Measurements from ENCODE around the gene CCNL1.

CCNL1 gene

DNA sequence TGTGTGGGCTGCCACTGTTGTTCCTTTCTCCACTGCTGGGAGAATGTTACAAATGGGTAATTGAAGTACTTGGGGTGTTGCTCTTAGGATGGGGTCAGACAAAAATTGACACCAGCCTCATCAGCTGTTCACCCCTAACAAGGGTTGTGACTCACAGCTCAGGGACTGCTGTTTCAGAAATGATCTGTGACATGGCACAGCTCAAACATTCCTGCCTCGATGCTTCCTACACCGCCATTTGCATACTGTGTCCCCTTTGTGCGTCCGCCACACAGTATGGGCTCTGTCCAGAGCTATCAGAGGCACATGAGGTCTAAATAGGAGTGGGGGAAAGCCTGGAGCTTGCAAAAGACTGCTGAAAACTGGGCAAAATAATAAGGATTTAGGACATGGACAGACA, 43.9 kb downstream of the CCNL1 start:
- ChIA-PET CTCF (interaction anchor here (1.3 to 60.7 kb wide), 3 partner anchors 2 to 440 kb away, joined by 3 to 1428 read pairs (median 1428); no protein-coding TSS in a partner anchor), POLR2A (no interaction called here)
- no peak for DNase-seq (ENCODE audit: extremely low spot score)
- TF ChIP-seq, protein P1, sequence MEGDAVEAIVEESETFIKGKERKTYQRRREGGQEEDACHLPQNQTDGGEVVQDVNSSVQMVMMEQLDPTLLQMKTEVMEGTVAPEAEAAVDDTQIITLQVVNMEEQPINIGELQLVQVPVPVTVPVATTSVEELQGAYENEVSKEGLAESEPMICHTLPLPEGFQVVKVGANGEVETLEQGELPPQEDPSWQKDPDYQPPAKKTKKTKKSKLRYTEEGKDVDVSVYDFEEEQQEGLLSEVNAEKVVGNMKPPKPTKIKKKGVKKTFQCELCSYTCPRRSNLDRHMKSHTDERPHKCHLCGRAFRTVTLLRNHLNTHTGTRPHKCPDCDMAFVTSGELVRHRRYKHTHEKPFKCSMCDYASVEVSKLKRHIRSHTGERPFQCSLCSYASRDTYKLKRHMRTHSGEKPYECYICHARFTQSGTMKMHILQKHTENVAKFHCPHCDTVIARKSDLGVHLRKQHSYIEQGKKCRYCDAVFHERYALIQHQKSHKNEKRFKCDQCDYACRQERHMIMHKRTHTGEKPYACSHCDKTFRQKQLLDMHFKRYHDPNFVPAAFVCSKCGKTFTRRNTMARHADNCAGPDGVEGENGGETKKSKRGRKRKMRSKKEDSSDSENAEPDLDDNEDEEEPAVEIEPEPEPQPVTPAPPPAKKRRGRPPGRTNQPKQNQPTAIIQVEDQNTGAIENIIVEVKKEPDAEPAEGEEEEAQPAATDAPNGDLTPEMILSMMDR (IDR thresholded peaks at IDR 0.05; ENCODE audit: control extremely low read depth, extremely low read depth, low read depth, missing control alignments), result no peak

DNA sequence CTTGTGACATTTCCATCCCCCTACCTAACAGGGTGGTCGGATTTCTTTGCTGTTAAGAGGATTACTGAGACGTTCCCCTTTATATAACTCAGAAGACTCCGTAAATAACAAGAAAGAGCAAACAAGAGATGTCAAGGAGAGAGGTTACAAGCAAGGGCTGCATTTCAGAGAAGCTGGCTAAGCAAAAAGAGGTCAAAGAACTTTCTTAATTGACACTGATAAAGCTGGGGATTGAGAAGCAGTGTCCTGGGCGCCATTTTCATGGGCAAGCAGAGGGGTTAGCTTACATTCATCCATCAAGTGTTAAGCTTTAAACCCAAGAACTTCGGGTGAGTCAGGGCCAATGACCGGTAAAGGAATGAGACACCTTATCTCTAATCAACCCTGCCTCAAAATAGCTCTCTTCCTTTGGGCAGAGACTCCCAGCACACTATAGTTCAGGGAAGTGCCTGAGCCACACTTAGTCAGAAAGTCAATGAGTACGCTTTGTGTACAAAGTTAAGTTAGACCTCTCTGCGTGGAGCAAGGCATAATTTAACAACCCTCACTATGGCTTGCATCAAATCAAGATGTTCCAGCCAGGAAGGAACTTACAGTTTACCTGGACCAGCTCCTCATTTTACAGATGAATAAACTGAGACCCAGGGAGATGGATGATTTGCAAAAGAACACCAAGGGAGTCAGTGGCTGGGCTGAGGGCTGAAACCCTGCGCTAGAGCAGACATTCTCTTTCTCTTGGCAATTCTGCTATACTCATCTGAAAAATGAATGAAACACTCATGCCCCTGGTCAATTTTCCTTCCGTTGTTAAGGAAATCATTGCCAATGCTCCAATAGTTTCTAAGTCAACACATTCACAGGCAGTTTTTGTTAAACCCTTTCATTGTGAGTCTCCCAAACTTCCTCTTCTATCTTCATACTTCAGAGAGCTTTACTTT, 44.6 kb downstream of the CCNL1 start:
- TF ChIP-seq, protein P1 (IDR thresholded peaks at IDR 0.05; ENCODE audit: control extremely low read depth, extremely low read depth, low read depth, missing control alignments), result no peak
- ChIA-PET CTCF (interaction anchor here (1.3 to 60.7 kb wide), 4 partner anchors 3 to 605 kb away, joined by 3 to 1428 read pairs (median 716); no protein-coding TSS in a partner anchor), POLR2A (interaction anchor here (0.6 kb wide), 1 partner anchor 603 kb away, joined by 3 read pairs; no protein-coding TSS in a partner anchor)
- no peak for DNase-seq (ENCODE audit: extremely low spot score)

GRCh38 chr3:157113832-157114505, 46.0 kb downstream of the CCNL1 start:
- ChIA-PET POLR2A (interaction anchor here (1.0 kb wide), 1 partner anchor 25 kb away, joined by 3 read pairs; no protein-coding TSS in a partner anchor), CTCF (interaction anchor here (1.5 to 60.7 kb wide), 5 partner anchors 4 to 604 kb away, joined by 3 to 1428 read pairs (median 4); no protein-coding TSS in a partner anchor)
- DNase-seq (ENCODE audit: extremely low spot score), result no peak
- TF ChIP-seq, protein P1 (IDR thresholded peaks at IDR 0.05; ENCODE audit: control extremely low read depth, extremely low read depth, low read depth, missing control alignments), result no peak

- POLR2A ChIA-PET, result no interaction called here
- DNase-seq (ENCODE audit: extremely low spot score), result no peak
- CTCF ChIA-PET, result interaction anchor here (1.6 to 60.7 kb wide), 3 partner anchors 5 to 411 kb away, joined by 4 to 1428 read pairs (median 1428); no protein-coding TSS in a partner anchor
- TF ChIP-seq, protein P1 (IDR thresholded peaks at IDR 0.05; ENCODE audit: control extremely low read depth, extremely low read depth, low read depth, missing control alignments), result no peak
Measured at GRCh38 chr3:157112536-157112935, 47.4 kb downstream of the CCNL1 start.

DNA sequence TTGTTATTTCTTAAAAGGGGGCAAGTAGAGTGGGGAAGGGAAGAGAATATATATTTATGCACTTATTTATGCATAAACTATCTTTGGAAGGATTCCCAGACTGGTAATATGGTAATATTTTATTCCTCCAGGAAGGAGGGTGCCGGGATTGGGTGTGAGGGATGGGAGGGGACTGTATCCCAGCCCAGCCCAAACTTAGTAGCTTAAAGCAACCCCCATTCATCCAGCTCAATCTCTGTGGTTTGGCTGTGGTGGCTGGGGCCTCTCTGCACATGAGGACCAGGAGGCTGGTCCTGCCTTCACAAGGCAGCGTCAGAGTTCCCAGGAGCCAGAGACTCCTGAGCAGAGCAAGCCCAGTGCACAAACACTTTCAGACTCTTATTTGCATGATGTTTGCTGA, 48.4 kb downstream of the CCNL1 start:
- DNase-seq (ENCODE audit: extremely low spot score), result no peak
- TF ChIP-seq, protein P1 (IDR thresholded peaks at IDR 0.05; ENCODE audit: control extremely low read depth, extremely low read depth, low read depth, missing control alignments), result no peak
- CTCF ChIA-PET, result interaction anchor here (44.0 to 60.7 kb wide), 2 partner anchors 6 to 13 kb away, joined by 1428 read pairs; no protein-coding TSS in a partner anchor
- POLR2A ChIA-PET, result no interaction called here

DNA sequence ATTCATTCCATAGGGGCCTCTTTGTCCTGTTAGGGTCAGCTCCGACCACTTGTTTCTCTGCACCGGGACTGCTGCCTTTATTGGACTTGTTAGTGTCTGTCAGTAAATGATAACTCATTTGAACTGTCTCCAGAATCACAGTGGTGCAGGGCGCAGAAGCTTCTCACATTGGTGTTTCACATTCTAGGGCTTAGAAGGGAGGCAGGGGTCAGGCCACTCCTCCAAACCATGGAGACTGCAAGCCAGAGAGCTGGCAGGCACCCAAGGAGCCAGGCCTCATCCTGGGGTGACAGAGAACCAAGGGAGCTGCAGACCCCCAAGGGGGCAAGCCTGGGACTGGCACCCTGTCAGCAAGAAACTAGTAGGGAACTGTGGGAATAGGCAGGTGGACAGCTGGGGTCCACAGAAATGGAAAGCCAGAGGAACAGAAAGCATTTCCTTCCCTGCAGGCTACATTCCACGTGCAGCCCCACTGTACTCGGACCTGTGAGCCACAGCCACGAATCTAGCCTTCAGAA, 49.1 kb downstream of the CCNL1 start:
- DNase-seq (ENCODE audit: extremely low spot score), result no peak
- TF ChIP-seq, protein P1 (IDR thresholded peaks at IDR 0.05; ENCODE audit: control extremely low read depth, extremely low read depth, low read depth, missing control alignments), result no peak
- ChIA-PET POLR2A (interaction anchor here (0.6 kb wide), 2 partner anchors 23 to 38 kb away, joined by 3 to 4 read pairs; no protein-coding TSS in a partner anchor), CTCF (interaction anchor here (44.0 to 60.7 kb wide), 2 partner anchors 7 to 12 kb away, joined by 1428 read pairs; no protein-coding TSS in a partner anchor)

Data from GM10248 (cell line).